Activated CD4-positive, alpha-beta T cell treated with anti-CD3 and anti-CD28 coated beads, Interleukin-2, amount 50 U/mL, for 16 hours (primary cell): ENCODE measurements around the gene RERE.
"Not testable (repeated sequence)": the region's sequence is repeated elsewhere in the genome, so short reads cannot be mapped to it uniquely, and the experiment has no call there.

Experiments
- DNase-seq: peaks from one replicate; pipeline ENCODE4 v3.0.0-alpha.2; 2020

RERE gene

DNA sequence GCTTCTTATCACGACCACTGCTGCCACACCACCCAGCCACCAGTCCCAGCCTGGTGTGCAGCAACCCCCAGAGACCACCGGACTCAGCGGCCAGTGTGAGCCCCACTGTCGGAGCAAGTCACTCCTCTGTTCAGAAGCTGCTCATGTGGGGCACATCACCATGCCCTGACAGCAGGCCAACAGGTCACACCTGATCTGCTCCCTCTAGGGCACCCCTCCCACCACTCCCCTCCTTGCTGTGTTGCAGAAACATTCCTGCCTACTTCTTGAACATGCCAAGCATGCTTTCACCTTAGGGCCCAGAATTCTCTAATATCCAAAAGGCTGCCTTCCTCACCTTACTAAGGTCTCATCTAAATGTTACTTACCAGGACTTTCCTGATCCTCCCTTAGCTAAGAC lies 353.1 kb downstream of the RERE start:
- no peak for DNase-seq

DNA sequence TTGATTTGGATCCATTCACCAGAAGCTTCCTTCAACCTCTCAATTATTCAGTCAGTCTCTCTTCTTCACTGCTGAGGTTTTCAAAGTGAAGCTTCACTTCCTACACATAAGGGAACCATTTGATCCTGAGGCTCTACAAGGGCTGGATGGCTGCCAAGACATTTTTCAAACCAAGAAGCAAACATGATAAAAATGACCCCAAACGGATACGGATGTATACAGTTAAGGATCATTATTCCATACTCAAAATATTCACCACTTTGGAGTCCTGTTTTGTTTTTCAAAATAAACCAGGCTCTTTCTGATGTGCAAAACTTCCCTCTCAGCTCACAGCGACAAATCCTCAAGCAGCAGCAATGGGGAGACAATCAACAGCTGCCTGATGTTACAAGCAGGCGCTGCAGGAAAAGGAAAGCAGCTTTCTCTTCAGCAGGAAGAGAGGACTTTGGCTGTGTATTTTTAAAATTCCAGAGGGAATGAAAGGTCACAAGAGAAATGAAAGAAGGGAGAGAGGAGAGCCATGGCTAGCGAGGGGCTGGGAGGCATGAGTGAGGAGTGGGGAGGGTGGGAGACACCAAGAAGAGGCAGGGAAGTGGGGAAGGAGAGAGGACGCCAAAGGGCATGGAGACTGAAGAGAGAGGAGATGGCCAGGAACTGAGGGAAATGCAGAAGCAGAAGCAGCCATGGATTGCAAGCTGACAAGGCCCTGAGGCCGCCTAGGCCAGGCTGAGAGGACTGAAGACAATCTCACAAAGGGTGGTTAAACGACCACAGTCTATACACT lies 354.1 kb downstream of the RERE start:
- no peak for DNase-seq

GRCh38 chr1:8462371-8462892 lies 355.0 kb downstream of the RERE start:
- DNase-seq = no peak

- DNase-seq = no peak
Measured at GRCh38 chr1:8461351-8462110, 355.9 kb downstream of the RERE start.

- DNase-seq = no peak
Measured at GRCh38 chr1:8460784-8461183, 356.7 kb downstream of the RERE start.

- DNase-seq = no peak
Measured at GRCh38 chr1:8460132-8460544, 357.3 kb downstream of the RERE start.

- DNase-seq = no peak
Measured at GRCh38 chr1:8458607-8459006, 358.8 kb downstream of the RERE start.

DNA sequence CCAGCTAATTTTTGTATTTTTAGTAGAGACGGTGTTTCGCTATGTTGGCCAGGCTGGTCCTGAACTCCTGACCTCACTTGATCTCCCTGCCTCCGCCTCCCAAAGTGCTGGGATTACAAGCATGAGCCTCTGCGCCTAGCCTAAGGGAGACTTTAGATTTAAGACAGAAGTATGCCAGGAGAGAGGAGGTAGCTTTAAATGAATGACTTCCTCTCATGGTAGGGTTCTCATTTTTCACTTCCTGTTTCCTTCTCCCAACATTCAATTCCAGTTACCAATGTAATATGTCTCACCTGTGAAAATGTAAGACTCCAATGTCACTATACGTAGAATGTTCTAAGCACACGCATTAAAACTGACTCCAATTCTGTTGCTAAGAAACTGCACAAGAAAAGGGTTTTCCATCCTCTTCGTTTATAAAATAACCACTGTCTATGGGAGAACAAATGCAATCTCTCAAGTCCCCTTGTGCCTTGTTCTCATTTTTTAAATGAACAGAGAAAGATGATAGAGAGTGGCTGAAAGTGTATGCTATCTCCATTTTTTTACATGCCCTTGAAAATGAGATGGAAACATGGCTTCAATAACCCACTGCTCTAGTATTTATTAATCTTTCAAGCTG lies 359.6 kb downstream of the RERE start:
- DNase-seq = no peak

- no peak for DNase-seq
Measured at GRCh38 chr1:8456991-8457390, 360.4 kb downstream of the RERE start.

- DNase-seq = no peak
Measured at GRCh38 chr1:8456308-8456912, 361.0 kb downstream of the RERE start.

- no peak for DNase-seq
Measured at GRCh38 chr1:8455700-8456307, 361.6 kb downstream of the RERE start.

GRCh38 chr1:8450312-8450711 lies 367.1 kb downstream of the RERE start:
- no peak for DNase-seq

- DNase-seq = no peak
Measured at GRCh38 chr1:8448911-8449661, 368.4 kb downstream of the RERE start.

DNA sequence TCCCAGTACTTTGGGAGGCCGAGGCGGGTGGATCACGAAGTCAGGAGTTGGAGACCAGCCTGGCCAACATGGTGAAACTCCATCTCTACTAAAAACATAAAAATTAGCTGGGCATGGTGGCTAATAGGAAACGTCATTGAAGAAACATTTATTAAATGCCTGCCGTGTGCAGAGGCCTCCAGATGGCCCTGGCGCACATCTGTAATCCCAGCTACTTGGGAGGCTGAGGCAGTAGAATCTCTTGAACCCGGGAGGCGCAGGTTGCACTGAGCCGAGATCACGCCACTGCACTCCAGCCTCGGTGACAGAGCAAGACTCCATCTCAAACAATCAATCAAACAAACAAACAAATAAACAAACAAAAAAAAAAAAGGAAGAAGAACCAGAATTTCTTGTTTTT lies 368.9 kb downstream of the RERE start:
- DNase-seq = not testable (repeated sequence)

DNA sequence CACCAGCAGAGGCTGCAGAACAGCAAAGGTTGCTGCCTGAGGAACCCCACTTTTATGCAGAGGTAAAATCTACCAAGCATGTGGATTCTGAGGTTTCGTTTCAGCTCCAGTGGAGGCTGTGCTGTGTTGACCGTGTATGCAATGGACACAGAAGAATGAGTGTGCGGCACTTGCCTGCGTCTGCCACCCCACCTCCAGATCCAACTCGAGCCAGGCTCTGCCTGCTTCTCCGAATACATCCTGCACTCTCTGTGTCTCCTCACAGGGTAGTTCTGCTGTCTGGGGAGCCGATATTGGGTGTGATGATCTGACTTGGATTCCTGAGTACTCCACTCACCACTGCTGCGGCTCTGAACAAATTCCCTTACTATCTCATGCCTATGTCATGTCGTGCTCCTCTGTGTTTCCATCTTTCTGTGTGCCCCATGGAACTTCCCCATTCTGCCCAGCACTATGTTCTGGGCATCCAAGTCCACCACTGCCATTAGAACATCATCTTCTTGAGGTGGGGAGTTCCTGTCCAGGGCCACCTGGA lies 369.8 kb downstream of the RERE start:
- DNase-seq = no peak

- peak; percentile 19 for DNase-seq
Measured at GRCh38 chr1:8446119-8446518, 371.3 kb downstream of the RERE start.

- no peak for DNase-seq
Measured at GRCh38 chr1:8443558-8444194, 373.8 kb downstream of the RERE start.

GRCh38 chr1:8441426-8441825 lies 376.0 kb downstream of the RERE start:
- no peak for DNase-seq

GRCh38 chr1:8439015-8439702 lies 378.3 kb downstream of the RERE start:
- DNase-seq = no peak

DNA sequence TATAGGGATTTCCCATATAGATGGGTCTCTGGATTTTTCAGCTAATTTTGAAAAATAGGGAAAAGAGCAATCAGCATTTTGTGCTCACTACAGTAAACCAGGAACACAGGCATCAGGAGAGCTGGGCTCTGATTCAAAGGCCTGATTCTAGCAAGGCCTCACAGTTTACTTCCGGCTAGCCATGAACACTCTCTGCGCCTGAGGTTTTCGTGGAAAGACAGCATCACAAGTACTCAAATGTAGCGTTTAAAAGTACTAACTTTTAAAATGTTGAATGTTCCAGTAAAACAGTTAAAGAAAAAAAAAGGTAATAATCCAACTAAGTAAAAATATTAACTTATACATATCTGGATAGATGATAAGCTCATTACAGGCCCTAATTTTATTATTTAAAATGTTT lies 379.0 kb downstream of the RERE start:
- no peak for DNase-seq

- DNase-seq = no peak
Measured at GRCh38 chr1:8437347-8437746, 380.1 kb downstream of the RERE start.
